Epidermal melanocyte (primary cell): ENCODE measurements around the gene IFRD2.
A peak's percentile ranks its signal among the peaks of the same experiment; 100 is the strongest.
"Not testable (repeated sequence)": the region's sequence is repeated elsewhere in the genome, so short reads cannot be mapped to it uniquely, and the experiment has no call there.

ENCODE experiments used
- DNase-seq: peaks from one replicate; pipeline ENCODE4 v3.0.0; 2011; ENCODE audit warnings: low spot score; ENCODE audit not compliant: insufficient read length

Gene IFRD2

DNA sequence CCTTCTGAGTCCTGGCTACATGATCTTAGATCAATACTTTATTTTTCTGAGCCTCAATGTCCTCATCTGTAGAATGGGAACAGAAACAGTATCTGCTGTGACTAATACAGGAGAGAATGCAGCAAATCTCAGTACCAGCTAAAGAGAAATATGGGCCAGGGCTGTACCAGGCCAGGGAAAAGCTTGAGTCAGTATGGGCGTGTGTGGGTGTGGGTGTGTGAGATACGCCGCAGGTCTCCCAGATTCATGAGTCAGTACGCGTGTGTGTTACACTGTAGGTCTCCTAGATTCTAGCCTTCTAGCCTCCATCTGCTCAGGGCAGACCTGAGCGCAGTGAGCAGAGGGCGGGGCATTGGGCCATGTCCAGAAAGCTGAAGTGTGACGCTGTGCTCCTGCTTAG, 41.0 kb downstream of the IFRD2 start:
- DNase-seq = no peak

DNA sequence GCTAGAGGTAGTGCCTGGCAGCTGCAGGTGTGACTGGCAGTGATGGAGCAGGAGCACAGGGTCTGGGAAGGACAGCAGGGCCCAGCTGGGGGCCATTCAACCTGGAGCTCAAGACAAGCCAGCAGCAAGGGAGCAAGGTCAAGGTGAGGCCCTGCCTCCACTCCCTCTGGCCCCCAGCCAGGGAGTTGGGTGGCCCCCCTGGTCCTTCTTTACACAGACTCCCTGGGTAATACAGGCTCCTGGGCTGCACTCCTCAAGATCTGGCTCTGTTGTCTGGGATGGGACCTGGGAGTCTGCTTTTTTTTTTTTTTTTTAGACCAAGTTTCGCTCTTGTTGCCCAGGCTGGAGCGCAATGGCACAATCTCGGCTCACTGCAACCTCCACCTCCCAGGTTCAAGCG, 41.7 kb downstream of the IFRD2 start:
- DNase-seq = no peak

DNA sequence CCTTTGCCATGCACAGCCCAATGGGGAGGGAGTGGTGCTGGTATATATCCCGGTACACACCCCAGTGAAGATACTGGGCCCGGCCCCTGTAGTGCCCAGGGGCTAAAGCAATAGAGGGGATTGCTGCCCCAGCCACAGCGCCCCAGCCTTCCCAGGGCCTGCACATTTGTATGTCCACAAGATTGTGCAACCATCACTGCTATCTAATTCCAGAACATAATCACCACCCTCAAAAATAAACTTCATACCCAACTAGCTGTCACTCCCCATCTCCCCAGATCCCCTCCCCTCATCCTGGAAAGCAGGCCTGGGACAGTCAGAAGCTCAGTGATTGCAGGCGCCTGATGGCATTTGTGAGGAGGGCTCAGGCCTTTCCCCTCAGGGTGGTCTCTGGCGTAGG, 42.8 kb downstream of the IFRD2 start:
- no peak for DNase-seq

DNA sequence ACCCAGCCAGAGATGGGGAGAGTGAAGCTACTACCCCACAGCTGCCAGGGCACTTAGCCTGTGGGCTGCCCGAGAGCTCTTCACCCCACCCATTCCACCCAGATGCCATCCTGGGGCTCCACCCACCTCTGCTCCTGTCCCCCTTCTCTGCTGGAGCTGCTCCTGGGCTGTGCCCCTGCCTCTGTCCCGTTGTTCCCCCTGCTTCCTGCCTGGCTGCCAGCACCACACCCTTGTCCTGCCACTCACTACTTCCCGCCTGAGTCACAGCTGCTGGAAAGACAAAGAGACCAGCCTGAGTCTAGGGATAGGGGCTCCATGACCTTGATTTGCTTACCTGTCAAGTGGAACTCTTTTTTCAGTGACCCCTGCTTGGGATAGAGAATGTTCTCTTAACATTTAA, 43.8 kb downstream of the IFRD2 start:
- DNase-seq = no peak

DNA sequence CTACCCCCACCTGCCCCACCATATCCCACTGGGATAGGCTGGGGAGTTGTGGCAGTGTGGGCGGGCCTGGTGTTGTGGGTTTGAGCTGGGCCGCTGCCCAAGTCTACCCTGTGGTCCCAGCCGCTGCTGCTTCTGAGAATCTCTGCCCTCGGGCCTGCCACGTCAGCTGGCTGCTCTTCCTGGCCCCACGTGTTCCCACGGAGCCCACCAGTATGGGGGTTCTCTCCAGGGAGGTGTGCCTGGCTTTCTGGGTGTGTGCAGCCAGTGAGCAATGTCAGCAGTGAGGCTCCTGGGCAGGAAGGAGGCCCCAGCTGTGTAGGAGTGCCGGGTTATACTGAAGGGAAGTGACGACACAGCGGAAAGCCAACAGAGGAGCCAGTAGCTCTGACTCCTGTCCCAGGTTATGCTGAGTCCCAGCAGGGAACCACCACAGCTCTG, 45.7 kb downstream of the IFRD2 start:
- DNase-seq = no peak

DNA sequence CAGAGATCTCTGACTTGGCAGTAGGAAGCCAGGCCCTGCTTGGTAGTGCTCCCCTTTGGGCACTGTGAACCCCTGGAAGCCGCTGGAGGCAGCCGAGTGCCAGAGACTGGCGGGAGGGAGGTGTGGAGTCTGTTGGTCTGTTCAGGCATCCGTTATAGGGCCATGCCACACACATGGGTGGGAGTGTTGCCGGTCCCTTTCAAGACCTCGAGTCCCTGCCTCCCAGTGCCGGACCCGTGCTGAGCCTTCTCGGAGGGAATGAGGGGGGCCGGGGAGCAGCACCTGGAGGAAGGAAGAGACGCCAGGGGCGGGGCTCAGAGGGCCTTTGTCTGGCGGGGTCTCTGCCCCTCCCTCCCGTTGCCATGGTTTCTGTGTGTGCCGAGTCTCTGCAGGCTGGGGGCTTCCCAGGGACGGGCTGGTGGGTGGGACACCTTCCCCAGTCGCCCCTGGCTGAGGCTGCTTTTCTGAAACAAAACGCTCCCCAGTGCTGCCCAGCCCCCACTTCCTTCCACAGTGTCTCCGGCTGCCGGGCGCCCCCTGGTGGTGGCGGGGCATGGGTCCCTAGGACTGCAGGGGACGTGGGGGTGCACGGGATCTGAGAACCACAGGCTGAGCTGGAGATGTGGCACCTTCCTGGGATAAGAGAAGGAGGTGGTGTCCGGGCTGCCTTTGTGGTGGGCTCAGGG, 46.3 kb downstream of the IFRD2 start:
- DNase-seq = peak; percentile 83

DNA sequence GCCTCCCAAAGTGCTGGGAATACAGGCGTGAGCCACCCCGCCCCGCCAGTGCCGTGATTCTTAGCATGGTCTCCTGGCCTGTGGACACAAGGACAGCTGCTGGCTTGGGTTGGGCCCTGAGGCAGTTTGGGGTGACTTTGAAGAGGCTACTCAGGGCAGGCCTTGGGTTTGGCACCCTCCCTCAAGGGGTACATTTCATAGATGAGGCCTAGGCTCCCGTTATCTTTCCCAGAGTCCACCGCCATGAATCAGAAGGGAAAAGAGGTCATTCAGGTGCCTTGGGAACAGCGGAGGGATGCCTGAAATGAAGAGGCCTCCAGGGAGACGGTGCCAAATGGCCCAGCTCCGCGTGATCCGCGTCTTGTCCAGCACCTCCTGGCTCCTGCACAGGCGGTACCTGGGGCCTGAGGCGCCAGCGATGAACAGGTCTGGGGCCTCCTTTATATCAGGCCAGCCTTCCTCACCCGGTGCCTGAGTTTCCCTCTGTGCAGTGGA, 46.9 kb downstream of the IFRD2 start:
- no peak for DNase-seq

DNA sequence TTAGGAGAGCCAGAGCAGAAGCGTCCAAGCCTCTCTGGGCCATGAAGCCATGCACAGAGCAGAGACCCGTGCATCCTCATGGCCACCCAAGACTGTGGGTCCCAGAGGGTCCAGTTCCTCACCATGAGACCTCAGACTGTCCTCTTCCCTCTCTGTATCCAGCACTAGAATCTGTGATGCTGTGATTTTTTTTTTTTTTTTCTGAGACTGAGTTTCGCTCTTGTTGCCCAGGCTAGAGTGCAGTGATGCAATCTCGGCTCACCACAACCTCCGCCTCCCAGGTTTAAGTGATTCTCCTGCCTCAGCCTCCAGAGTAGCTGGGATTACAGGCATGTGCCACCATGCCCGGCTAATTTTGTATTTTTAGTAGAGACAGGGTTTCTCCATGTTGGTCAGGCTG, 47.4 kb downstream of the IFRD2 start:
- not testable (repeated sequence) for DNase-seq

DNA sequence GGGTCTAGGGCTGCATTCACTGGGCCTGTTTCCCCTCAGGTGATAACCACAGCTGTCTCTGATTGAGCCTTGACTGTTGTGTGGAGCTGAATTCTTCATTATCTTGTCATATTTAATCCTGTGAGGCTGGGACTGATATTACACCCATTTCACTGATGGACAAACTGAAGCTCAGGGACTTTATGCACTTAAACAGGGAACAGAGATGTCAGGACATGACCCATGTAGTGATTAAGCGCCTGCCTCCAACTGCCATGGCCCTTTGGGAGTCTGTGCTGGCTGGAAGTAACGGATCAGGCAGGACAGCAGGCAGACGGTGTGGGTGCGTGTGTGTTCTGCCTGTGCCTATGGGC, 48.7 kb downstream of the IFRD2 start:
- no peak for DNase-seq

DNA sequence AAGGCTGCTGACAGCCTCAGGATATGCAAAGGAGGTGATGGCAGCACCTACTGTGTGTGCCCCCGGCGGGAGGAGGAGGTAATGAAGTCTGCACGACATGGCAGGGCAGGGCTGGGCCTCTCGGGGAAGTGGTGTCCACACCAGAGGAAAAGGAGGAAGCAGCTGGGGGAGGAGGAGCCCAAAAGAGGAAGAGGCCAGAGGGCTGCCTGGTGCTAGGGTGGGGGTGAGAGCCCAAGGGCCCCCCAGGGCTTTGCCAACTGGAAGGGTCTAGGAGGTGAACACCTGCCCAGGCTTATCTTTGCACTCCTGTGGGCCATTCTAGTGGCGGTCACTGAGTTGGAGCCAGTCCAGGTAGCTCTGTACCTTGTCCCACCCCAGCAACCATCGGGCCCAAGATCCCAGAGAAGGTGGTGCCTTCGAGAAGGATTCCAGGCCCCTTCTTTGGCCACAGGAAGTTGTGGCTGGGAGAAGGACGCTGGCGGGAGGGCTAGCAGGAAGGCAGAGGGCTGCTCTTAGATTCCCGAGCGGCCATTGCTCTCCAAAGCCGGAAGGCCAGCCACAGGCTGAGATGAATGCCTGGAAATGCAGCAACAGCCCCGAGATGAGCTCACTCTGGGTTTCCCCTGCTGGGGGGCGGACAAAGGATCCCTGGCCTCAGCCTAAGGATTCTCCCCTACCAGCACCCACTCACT, 49.2 kb downstream of the IFRD2 start:
- DNase-seq = no peak

DNA sequence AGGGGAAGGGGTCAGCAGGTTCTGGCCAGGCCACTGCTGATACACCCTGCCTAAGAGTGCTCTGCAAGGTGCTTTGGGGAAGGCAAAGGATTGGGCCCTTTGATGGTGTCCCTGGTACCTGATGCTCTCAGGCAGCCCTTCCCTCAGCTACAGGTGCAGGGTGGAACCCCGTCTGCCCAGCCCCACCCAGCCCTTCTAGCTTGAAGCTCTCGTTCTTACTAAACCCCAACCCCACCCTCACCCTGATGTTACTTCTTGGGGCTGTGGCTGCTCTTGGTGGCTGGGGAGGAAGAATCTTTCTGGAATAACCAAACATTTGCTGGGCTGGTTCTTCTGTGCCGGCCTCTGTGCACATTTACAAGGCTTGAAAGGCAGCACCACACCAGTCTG, 49.9 kb downstream of the IFRD2 start:
- DNase-seq = no peak

DNA sequence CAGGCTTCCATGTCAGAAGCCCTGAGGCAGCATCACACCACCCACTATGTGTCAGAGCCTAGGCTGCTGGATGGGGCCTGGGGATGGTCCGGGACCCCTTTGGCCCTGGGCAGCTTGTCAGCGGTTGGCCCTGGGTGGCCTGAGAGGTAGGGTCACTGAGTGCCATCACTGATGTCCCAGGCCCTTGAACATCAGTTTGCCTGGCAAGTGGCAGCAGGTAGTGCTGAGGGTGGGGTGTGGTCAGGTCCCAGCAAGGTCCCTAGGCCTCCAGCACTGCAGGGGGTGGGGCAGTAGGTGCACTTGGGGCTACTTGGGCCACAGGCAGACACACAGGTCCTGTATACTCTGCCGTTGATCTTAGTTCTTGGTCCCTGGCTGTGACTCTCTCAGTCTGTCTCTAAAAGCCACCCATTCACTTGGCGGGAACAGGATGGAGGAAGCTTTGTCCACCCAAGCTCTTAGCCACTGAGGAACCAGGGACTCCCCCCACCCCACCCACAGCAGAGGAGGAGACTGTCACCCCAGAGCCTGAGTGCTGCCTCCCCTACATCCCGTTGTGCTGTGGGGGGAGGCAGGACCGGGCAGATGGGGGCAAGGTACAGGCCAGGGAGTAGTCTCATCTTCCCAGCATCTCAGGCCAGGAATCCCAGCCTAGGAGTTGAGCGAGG, 50.4 kb downstream of the IFRD2 start:
- no peak for DNase-seq

DNA sequence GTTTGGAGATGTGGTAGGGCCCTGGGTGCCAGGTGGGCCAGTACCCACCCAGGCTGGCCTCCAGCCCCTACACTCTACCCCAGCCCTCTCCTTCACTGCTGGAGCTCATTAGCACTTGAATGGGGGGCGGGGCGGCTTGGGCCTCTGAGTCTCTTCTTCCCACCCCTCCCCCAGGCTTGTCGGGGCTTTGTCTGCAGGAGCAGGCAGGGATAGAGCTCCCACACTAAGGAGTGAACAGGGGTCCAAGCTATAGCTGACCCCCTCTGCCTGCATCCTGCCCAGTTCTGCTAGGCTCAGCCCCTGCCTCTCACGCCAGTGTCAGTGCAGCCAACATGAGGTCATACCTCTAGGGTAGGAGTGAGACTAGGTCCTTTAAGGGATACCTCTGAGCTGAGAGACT, 51.1 kb downstream of the IFRD2 start:
- DNase-seq = no peak

DNA sequence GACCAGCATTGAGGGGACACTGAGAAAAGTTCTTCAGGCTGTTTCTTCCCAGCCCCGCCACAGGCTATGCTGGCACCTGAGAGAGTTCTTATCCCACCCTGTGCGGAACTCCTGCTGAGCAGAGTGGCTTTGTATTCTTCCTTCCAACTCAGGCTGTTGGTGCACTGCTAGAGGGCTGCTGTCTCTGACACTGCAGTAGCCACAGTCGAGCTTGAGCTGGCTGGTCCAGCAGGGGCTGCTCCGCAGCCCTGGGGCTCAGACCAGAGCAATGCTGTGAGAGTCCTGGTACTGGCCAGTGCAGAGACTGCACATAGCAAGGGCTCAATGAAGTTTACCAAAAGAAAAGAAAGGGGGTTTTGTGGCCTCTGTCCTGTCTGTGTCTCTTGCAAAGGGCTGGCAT, 52.6 kb downstream of the IFRD2 start:
- DNase-seq = no peak

DNA sequence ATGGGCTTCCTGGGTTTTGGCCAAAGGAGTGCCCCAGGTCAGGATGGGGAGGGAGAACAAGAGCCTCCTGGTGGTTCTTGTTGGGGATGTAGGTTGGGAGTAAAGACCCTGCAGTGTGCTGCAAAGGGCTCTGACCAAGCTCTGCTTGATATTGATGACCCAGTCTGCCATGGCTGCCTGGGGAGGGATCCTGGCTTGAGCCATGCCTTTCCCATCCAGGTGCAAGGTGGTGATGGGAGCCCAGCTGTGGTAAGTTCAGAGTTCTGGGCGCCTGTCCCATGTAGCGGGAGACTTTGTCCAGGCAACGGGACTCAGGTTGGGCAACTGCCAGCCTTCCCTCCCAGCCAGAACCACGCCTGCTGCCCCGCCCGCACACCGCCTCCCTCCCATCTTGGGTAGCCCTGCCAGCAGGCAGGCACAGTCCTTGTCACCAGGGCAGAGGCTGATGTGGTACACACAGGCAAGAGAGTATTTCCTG, 53.6 kb downstream of the IFRD2 start:
- DNase-seq = no peak

DNA sequence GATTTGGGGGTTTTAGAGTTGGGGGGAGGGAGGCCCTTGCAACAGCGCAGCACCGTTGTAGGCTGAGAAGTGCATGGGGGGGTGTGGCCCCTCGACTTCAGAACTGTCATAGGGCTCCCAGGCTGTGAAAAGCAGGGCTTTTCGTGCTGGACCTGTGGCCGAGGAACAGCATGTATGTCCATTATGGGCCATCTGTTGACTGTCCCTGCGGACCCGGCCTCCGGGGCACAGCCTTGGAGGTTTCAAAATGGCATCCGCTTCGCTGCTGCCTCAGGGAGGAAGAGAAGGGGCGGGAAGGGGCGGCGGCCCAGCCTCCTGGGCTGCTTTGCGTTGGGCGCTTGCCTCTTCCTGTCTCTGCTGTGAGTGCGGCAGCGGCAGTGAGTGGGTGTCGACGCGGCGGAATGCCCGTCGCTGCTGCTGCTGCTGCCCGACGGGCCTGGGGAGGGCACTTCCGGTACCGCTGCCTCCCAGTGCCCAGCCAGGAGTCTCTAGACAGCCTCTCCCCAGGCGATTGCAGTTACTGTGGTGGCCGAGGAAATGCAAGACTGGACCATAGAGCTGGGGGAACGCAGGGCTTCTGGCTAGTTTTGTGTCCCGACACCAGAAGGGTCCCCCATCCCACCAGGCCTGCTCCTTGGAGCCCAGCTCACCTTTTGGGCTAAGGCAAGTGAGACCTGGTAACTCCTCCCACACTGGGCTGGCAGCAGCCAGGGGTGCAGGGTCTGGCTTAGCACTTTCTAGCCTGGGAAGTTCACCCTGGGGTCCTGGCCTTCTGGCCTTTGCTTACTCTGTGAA, 54.3 kb downstream of the IFRD2 start:
- peak; percentile 80 for DNase-seq
